ENCODE measurements around the gene LMF1. TPM values are rescaled to one million over a fixed set of nuclear protein-coding genes. Genes with fewer than 3 reads are reported as not detected.

The LMF1 gene
- total and polyA plus RNA-seq, 9 of the 15 experiments (the other 6 are each of a cell fraction or from before 2014, with no cell fraction given): 0.11 to 1.6 (median 0.55) TPM; not detected in 1

DNA sequence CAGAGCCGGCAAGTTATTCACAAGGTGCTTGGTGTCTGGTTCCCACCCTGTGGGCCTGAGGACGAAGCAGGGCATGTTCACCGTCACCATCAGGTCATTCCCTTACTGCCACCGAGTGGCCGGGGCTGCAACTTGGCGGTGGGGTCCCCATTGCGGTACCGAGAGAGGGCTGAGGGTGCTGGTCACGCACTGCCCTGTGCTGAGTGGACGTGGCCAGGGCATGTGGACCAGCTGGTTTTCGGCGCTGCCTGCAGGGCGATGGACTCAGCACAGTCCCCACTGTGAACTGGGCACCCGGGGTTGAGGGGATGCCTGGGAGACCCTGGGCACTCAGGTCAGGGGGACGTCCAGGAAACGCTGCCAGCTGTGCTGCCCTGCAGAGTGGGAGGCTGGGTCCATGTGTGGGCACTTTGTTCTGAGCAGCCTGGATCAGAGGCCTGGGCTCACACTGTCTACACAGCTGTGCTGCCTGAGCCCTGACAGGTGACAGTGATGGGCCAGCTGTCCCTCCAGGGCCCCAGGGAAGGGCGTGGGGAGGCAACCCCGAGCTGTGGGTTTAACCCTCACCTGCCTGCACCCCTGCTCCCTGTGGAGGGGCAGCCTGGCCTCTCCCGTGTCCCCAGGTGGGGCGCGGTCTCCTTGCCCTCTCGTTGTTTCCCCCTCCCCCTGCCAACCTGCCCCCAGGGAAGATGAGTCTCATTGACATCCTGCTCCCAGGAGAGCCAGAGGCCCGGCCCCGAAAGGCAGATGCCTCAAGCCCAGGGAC is 131.0 kb downstream of the LMF1 start:
- no peaks in the 10 kb centered on the region for H3K36me3 ChIP-seq (ENCODE audit: control insufficient read depth, insufficient read depth, low read length)
- peaks cover 0 to 47% of the 10 kb centered on the region in 2 experiments; a peak in 2 of 5 replicates for H3K4me1 ChIP-seq (replicated peaks in 1 of 2; ENCODE audit: control insufficient read depth in 2 of 2, insufficient read depth in 2 of 2, low read length in 2 of 2)
- H3K4me3 ChIP-seq: no peak overlapping the region
- ATAC-seq: no peak
- H4K20me1 ChIP-seq (replicated peaks; ENCODE audit: control insufficient read depth, insufficient read depth, low read length): no peaks in the 10 kb centered on the region
- POLR2A ChIA-PET: no interaction called here
- intact Hi-C loops (cut with micrococcal nuclease): no loop called here
- no peak overlapping the region for H3K27ac ChIP-seq (ENCODE audit: extremely low read depth, low read depth, low read length)
- CTCF ChIA-PET (ENCODE audit: low intra/inter-chr PET ratio): no interaction called here
- no peaks in the 10 kb centered on the region for H3K9me1 ChIP-seq (ENCODE audit: control insufficient read depth, insufficient read depth, low read length)
- FAIRE-seq: no peak
- no peak overlapping the region for H3K4me2 ChIP-seq (ENCODE audit: insufficient read depth, low read length)
- in situ Hi-C loops (cut with MboI): no loop called here
- peaks cover 23 to 64% of the 10 kb centered on the region in 2 experiments; a peak in 4 of 5 replicates for H3K27me3 ChIP-seq (ENCODE audit: control insufficient read depth in 2 of 2, insufficient read depth in 2 of 2, low read length in 2 of 2)
- H3K9me3 ChIP-seq (replicated peaks; ENCODE audit: control insufficient read depth, insufficient read depth, low read depth, low read length): peaks cover 1% of the 10 kb centered on the region; the same call in 1 of the 2 replicates
- no peaks in the 10 kb centered on the region for H3K79me2 ChIP-seq (ENCODE audit: control insufficient read depth, insufficient read depth, low read length)
- WGBS (ENCODE audit: insufficient coverage, low coverage, missing lambda C conversion rate): 5% methylated on average over 21 of the region's 24 CpGs
- no peak overlapping the region for H2AFZ ChIP-seq (ENCODE audit: low read depth, low read length)
- DNase-seq (ENCODE audit: extremely low read depth in 1 of 4, low spot score in 3 of 4): no peak
- no TSS peak for BruUV-seq (replicated peaks)
- no peak overlapping the region; a peak in 1 of 4 replicates for H3K9ac ChIP-seq (ENCODE audit: insufficient read depth in 1 of 2, low read depth in 2 of 2, low read length in 2 of 2)
- no peak for TF ChIP-seq ZNF431 (CRISPR knock-in tag; IDR thresholded peaks at IDR 0.05)
- TF ChIP-seq ZFPM2 (CRISPR knock-in tag; IDR thresholded peaks at IDR 0.05): no peak
- no peak for TF ChIP-seq NCOA2 (IDR thresholded peaks at IDR 0.05; ENCODE audit: partially characterized antibody in 2 of 2)
- TF ChIP-seq, protein P1, sequence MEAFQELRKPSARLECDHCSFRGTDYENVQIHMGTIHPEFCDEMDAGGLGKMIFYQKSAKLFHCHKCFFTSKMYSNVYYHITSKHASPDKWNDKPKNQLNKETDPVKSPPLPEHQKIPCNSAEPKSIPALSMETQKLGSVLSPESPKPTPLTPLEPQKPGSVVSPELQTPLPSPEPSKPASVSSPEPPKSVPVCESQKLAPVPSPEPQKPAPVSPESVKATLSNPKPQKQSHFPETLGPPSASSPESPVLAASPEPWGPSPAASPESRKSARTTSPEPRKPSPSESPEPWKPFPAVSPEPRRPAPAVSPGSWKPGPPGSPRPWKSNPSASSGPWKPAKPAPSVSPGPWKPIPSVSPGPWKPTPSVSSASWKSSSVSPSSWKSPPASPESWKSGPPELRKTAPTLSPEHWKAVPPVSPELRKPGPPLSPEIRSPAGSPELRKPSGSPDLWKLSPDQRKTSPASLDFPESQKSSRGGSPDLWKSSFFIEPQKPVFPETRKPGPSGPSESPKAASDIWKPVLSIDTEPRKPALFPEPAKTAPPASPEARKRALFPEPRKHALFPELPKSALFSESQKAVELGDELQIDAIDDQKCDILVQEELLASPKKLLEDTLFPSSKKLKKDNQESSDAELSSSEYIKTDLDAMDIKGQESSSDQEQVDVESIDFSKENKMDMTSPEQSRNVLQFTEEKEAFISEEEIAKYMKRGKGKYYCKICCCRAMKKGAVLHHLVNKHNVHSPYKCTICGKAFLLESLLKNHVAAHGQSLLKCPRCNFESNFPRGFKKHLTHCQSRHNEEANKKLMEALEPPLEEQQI (IDR thresholded peaks at IDR 0.05): no peak
- TF ChIP-seq, protein P2, sequence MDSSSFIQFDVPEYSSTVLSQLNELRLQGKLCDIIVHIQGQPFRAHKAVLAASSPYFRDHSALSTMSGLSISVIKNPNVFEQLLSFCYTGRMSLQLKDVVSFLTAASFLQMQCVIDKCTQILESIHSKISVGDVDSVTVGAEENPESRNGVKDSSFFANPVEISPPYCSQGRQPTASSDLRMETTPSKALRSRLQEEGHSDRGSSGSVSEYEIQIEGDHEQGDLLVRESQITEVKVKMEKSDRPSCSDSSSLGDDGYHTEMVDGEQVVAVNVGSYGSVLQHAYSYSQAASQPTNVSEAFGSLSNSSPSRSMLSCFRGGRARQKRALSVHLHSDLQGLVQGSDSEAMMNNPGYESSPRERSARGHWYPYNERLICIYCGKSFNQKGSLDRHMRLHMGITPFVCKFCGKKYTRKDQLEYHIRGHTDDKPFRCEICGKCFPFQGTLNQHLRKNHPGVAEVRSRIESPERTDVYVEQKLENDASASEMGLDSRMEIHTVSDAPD (CRISPR knock-in tag; IDR thresholded peaks at IDR 0.05): no peak
- TF ChIP-seq ZNF282 (CRISPR knock-in tag; IDR thresholded peaks at IDR 0.05): no peak
- TF ChIP-seq PRPF4 (IDR thresholded peaks at IDR 0.05; ENCODE audit: insufficient read depth, low read depth, low read length, poor library complexity, severe bottlenecking): no peak
- TF ChIP-seq ZNF407 (IDR thresholded peaks at IDR 0.05; ENCODE audit: low read depth): no peak
- TF ChIP-seq SIRT6 (IDR thresholded peaks at IDR 0.05; ENCODE audit: low read depth, low read length): no peak
- TF ChIP-seq BCL6 (CRISPR knock-in tag; IDR thresholded peaks at IDR 0.05): no peak

Measured in K562 (cell line).